HEK293 (cell line): ENCODE results near the gene REG1B.
"Not testable (repeated sequence)": the region's sequence is repeated elsewhere in the genome, so short reads cannot be mapped to it uniquely, and the experiment has no call there.

Source experiments
- GLI4 ChIP-seq: fragments of 450-650 bp; formaldehyde crosslinking; IDR thresholded peaks from 2 replicates; pipeline ENCODE4 v1.5.1; 2016; ENCODE audit warnings: missing biosample characterization, missing genetic modification characterization
- MZF1 ChIP-seq: fragments of 450-650 bp; formaldehyde crosslinking; IDR thresholded peaks from 2 replicates; pipeline ENCODE4 v1.5.1; 2017; ENCODE audit warnings: missing biosample characterization, missing genetic modification characterization, borderline replicate concordance
- REST ChIP-seq: fragments of 450-650 bp; formaldehyde crosslinking; IDR thresholded peaks from 2 replicates; pipeline ENCODE4 v1.5.1; 2016; ENCODE audit warnings: missing biosample characterization, missing genetic modification characterization
- SP3 ChIP-seq: fragments of 450-650 bp; formaldehyde crosslinking; IDR thresholded peaks from 2 replicates; pipeline ENCODE4 v1.5.1; 2016; ENCODE audit warnings: missing biosample characterization, missing genetic modification characterization
- ZBTB21 ChIP-seq: fragments of 450-650 bp; formaldehyde crosslinking; IDR thresholded peaks from 2 replicates; pipeline ENCODE4 v1.5.1; 2017; ENCODE audit warnings: missing biosample characterization, missing genetic modification characterization
- ZNF23 ChIP-seq: fragments of 450-650 bp; formaldehyde crosslinking; IDR thresholded peaks from 2 replicates; pipeline ENCODE4 v1.5.1; 2016; ENCODE audit warnings: missing biosample characterization, missing genetic modification characterization, borderline replicate concordance
- ZNF274 ChIP-seq, 2 experiments: fragments of 200-500 bp in 1 of 2; fragments of 450-650 bp in 1 of 2; sonication (Bioruptor generic) in 1 of 2; formaldehyde crosslinking in 1 of 2; IDR thresholded peaks; 2 replicates each; pipeline versions ENCODE4 v1.5.1 to v1.6.1; 2014 to 2016; ENCODE audit warnings: borderline replicate concordance in 1 of 2, inconsistent platforms in 1 of 2, low read length in 1 of 2, missing biosample characterization in 1 of 2, missing genetic modification characterization in 1 of 2
- ZNF513 ChIP-seq: fragments of 450-650 bp; IDR thresholded peaks from 2 replicates; pipeline ENCODE4 v1.5.1; 2018; ENCODE audit warnings: missing biosample characterization, missing genetic modification characterization
- ZNF549 ChIP-seq: fragments of 450-650 bp; IDR thresholded peaks from 2 replicates; pipeline ENCODE4 v1.5.1; 2018; ENCODE audit warnings: missing biosample characterization, missing genetic modification characterization, mild to moderate bottlenecking, inconsistent platforms, moderate library complexity
- ZNF830 ChIP-seq: fragments of 450-650 bp; IDR thresholded peaks from 2 replicates; pipeline ENCODE4 v1.5.0; 2018; ENCODE audit warnings: missing biosample characterization, missing genetic modification characterization, low read depth, mild to moderate bottlenecking, moderate library complexity
- TF ChIP-seq, protein P1 (sequence below): fragments of 450-650 bp; formaldehyde crosslinking; IDR thresholded peaks from 2 replicates; pipeline ENCODE4 v1.5.1; 2016; ENCODE audit warnings: missing biosample characterization, missing genetic modification characterization
- TF ChIP-seq, protein P2 (sequence below): fragments of 450-650 bp; IDR thresholded peaks from 2 replicates; pipeline ENCODE4 v1.5.1; 2018; ENCODE audit warnings: missing biosample characterization, mild to moderate bottlenecking, missing genetic modification characterization
- TF ChIP-seq, protein P3 (sequence below): fragments of 450-650 bp; formaldehyde crosslinking; IDR thresholded peaks from 2 replicates; pipeline ENCODE4 v1.5.1; 2016; ENCODE audit warnings: missing biosample characterization, missing genetic modification characterization

- not testable (repeated sequence) for TF ChIP-seq ZNF549 (tag by site-specific recombination); ZNF274 (IDR thresholded peaks at IDR 0.05; ENCODE audit: low read length); ZNF274 (tag by site-specific recombination; IDR thresholded peaks at IDR 0.05; ENCODE audit: borderline replicate concordance); ZNF830 (tag by site-specific recombination); SP3; REST; ZNF23 (tag by site-specific recombination); GLI4; ZNF513 (tag by site-specific recombination); MZF1 (tag by site-specific recombination); ZBTB21 (tag by site-specific recombination)
- TF ChIP-seq, protein P1, sequence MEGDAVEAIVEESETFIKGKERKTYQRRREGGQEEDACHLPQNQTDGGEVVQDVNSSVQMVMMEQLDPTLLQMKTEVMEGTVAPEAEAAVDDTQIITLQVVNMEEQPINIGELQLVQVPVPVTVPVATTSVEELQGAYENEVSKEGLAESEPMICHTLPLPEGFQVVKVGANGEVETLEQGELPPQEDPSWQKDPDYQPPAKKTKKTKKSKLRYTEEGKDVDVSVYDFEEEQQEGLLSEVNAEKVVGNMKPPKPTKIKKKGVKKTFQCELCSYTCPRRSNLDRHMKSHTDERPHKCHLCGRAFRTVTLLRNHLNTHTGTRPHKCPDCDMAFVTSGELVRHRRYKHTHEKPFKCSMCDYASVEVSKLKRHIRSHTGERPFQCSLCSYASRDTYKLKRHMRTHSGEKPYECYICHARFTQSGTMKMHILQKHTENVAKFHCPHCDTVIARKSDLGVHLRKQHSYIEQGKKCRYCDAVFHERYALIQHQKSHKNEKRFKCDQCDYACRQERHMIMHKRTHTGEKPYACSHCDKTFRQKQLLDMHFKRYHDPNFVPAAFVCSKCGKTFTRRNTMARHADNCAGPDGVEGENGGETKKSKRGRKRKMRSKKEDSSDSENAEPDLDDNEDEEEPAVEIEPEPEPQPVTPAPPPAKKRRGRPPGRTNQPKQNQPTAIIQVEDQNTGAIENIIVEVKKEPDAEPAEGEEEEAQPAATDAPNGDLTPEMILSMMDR (tag by site-specific recombination): not testable (repeated sequence)
- TF ChIP-seq, protein P2, sequence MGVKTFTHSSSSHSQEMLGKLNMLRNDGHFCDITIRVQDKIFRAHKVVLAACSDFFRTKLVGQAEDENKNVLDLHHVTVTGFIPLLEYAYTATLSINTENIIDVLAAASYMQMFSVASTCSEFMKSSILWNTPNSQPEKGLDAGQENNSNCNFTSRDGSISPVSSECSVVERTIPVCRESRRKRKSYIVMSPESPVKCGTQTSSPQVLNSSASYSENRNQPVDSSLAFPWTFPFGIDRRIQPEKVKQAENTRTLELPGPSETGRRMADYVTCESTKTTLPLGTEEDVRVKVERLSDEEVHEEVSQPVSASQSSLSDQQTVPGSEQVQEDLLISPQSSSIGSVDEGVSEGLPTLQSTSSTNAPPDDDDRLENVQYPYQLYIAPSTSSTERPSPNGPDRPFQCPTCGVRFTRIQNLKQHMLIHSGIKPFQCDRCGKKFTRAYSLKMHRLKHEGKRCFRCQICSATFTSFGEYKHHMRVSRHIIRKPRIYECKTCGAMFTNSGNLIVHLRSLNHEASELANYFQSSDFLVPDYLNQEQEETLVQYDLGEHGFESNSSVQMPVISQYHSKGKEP (tag by site-specific recombination): not testable (repeated sequence)
- TF ChIP-seq, protein P3, sequence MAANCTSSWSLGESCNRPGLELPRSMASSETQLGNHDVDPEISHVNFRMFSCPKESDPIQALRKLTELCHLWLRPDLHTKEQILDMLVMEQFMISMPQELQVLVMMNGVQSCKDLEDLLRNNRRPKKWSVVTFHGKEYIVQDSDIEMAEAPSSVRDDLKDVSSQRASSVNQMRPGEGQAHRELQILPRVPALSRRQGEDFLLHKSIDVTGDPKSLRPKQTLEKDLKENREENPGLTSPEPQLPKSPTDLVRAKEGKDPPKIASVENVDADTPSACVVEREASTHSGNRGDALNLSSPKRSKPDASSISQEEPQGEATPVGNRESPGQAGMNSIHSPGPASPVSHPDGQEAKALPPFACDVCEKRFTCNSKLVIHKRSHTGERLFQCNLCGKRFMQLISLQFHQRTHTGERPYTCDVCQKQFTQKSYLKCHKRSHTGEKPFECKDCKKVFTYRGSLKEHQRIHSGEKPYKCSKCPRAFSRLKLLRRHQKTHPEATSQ: not testable (repeated sequence)
Observed at GRCh38 chr2:79053486-79053885, 34.3 kb downstream of the REG1B start.
